Activated CD8-positive, alpha-beta memory T cell treated with anti-CD3 and anti-CD28 coated beads, Interleukin-2, amount 50 U/mL, for 1 hour (primary cell): ENCODE data around the gene PTPRN2.

ENCODE experiments used
- DNase-seq: peaks from one replicate; pipeline ENCODE4 v3.0.0-alpha.2; 2020; ENCODE audit errors: extremely low read depth

PTPRN2 gene

DNA sequence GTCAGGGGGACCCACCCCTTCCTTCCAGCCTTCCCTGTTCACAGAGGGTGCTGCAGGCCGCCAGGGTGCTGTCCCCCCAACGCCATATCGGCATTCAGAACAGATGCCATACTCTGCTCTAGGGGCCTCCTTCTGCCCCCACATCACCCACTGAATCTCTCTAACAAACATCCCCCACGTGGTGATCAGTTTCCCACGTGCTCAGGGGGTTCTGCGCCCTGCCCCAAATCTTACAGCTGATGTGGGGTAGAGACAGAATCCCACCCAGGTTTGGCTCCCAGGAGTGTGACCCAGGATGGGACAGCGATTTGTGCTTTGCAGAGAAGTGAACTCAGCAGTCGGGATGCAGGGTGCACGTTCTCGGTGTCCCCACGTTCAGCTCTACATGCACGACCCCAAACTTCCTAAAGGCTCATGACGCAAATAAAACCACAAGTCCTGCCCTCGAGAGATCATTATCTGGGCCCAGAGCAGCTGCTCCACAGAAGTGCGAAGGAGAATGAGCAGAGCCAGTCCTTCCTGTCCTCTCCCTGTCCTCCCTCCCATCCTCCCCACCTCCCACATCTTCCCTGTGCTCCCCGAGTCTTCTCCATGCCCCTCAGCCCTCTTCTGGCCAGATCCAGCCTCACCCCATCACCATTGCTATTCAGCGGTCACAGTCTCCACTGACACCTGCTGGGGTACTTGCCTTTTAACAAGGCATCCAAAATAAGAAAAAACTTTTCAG, 827.5 kb downstream of the PTPRN2 start:
- no peak for DNase-seq

DNA sequence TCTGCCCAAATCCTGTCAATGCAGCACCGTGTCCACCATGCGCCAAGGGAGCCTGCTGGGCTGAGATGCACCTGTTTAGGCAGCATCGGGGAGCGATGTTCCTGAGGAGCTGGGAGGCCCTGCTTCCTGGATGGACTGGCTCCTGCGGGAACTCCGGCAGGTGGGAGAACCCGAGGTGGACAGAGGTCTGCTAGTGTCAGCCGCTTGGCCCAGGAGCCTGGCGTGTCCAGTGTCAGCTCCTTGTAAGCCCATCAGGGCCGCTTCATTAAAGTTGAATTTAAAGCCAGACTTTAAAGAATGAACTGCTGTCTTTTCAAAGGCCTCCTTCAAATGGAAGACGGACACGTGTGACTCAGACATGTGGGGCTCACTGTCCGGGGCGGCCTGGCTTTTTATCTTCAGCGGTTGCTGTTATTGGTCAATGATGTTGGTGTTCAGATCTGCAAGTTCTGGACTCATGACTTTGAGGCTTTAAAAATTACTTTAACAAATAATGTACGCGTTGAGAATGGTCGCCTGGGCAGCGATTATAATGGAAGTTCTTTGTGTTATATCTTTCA, 828.3 kb downstream of the PTPRN2 start:
- DNase-seq, result no peak

DNA sequence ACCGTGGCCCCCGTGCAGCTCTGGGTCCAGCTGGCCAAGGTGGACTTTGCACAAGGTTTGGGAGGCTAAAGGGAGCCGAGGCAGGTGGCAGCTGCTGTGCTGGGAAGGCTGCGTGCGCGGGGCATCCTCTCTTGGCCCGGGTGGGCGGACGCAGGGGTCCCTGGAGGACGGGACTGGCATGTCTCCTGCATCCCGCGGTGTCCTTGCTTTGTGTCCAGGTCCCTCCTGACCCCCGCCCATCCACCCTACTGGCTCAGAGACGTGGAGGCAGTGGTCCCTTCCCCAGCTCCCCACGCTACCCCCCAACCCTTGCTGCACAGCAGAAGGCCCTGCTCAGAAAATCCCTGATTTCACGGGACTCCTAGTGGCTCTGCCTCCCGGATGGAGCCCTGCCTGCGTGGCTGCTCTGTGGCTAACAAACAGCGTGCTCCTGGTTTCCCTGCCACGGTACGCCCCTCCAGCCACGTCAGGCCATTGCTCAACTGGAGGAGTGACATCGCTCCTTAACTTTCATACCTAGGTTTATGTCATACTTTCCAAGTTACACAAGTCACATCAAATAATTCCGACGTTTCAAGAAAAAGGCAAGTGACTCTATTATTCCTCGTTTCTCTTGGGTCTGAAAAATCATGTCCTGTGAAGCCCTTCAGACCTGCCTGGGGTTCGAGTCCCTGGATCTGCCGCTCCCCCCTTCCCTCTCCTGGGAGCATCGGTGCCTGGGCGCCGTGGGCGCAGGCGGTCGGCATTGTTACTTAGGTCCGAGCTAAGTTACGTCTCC, 829.0 kb downstream of the PTPRN2 start:
- no peak for DNase-seq

DNA sequence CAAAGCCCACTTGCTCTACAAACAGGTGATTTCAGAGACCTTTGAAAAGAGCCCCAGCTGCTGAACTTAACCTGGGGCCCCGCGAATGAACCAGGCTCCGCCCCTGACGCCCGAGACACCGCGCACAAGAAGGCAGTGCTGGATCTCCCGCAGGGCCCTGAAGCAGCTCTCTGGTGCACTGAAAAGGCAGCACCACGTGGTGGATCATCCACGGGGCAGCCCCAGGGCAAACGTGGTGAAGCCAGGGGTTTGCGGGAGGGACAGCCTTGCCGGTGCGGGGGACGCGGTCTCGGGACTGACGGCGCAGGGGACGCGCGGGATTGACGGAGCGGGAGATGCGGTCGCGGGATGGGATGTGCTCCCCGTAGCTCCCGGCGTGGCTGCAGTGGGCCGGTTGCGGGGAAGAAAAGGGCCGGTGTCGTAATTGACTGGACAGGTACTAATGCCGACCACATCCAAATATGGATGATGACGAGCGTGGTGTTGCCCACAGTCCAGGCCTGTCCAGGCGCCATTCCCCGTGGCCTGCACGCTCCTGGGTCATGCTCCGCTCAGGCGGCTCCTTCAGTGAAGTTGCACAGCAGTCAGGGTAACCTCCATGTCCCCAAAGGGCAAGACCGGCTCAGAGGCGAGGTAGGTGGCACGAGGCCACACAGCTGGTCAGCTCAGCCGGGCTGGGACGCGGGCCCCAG, 829.7 kb downstream of the PTPRN2 start:
- no peak for DNase-seq

DNA sequence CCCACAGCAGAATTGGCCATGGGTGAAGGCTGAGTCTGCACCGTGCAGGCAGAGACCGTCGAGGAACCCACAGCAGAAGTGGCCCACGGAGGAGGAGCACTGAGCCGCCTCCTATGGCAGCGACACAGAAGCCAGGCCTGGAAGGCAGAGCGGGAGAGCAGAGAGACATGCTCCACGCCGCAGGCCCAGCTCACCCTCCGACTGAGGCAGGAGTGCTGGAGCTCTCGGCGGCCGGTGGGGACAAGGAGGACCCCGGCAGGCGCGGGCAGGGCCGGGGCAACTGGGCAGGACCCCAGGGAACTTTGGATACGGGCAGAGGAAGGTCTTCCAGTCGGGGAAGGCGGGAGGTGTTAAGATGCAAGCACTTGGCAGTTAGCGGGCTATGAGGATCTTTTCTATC, 830.4 kb downstream of the PTPRN2 start:
- DNase-seq, result no peak

DNA sequence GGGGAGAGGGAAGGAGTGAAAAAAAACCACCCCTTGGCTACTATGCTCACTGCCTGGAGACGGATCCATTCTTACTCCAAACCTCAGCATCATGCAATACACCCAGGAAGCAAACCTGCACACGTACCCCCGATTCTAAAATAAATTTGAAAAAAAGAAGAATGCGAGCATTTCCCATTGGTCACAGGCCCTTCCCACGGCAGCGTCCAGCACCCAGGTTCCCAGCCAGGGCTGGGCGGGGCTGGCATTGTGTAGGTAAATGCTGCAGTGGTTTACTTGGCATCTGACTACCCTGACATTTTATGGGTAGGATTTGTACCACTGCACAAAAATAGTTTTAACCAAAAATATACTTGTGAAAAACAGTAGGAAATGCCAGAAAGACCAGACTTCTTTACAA, 831.9 kb downstream of the PTPRN2 start:
- no peak for DNase-seq

DNA sequence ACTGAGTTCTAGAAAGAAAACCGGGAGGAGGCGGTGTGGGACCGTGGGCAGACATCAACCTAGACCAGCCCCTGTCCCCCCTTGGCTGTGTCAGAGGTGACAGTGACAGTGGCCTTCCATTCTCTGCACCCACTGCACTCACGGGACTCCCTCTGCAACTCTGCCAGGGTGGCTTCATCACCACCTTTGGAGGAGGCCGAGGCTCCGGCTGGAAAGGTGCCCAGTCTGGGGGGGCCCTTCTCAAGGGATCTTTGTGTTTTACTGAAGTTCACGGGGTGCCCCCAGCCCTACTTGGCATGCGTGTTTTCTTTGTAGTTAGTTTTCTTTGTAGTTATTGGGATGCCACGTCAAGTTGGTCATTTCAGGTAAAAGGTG, 833.2 kb downstream of the PTPRN2 start:
- DNase-seq, result no peak

DNA sequence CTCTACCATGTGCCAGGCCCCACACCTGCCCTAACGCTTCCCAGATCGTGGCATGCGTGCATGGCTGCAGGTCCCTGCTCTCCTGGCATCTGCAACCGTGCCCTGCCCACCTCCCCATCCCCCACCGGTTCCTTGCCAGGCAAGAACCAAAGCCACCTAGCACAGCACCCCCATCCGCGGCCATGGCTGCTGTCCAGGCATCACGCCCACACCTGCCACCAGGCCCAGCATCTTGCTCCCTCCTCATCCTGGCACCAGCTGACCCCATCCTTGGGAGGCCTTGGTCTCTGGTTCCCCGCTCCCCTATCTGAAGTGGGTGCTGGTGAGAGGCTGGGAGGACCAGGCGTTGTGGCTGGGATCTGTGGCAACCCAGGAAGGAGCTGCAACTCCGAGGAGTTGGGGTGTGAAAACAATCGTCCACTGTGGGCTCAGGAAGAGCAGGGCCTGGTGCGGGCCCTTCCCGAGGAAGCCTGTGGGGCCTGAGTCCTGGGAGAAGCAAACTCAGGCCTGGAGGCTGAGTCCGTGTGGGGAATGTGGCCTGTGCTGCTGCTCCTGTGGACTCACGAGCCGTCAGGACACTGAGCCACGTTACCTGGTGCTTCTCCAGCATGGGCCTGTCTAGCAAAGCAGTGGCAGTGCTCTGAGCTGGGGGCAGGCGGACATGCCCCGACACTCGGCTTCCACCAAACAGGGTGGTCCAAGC, 833.8 kb downstream of the PTPRN2 start:
- no peak for DNase-seq

DNA sequence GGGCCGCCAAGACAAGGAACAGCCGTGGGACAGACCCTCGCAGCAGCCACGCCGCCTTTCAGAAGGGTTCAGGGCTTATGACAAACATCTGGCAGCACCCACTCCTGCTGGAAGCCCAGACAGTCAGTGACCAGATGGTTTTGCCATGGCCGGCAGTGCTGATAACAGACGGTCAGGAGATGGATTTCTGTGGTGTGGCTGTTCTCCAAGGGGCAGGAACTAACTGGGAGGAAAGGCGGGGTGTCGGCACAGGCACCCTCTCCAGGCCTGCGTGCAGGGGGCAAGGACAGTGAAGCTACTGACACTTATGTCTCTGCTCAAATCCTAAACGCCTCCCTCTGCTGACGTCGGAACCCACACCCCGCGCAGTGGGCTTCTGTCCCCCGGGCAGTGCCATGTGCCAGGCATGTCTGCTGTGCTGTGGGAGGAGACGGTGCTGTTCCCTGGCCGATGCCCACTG, 834.8 kb downstream of the PTPRN2 start:
- DNase-seq, result no peak

DNA sequence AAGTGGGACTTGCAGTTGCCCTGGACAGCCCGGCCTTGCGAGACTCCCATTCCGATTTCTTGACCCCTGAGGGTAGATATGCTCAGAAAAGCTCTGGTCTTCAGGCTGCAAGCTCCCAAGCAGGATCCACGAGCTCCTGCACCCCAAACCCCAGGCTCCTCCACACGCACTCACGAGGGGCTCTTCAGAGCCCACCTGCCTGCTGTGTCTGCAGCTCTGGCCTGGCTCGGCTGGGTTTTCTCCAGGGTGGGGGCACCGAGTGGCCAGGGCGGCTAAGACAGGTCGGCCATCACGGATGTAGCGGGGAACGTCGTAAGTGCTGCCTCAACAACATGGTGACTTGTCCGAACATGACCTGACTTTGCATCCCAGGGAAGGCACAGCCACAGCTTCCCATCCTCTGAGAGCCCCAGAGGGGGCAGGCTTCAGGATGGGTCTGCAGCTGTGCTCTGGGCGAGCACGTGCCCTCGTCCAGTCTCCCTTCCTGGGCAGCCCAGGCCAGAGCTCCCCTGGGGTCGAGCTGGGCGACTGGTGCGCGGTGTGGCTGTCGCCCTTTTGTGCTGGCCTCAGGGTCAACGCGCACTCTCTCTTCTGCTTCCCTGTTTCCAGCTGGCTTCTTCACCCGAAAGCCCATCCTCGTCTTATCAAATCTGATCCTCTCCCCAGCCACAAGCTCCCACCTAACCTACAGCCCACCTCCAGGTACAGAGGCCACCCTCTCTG, 835.5 kb downstream of the PTPRN2 start:
- DNase-seq, result no peak

DNA sequence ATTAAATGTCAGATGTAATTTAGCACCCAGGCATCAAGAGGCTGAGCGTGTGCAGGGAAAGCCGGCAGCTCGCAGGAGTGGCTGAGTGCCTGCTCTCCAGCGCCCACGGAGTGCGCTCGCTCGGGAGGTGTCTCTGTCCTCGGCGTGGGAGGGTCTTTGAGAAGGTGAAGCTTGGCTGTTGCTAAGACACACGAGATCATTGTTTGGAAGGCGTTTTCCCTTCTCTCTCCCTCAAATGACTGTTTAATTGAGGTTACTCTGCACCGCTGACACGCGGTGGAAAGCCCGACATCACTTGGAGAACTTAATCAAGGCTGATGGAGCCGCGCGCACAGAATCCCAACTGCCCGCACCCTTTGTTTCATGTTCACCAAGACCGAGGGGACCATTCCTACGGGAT, 836.2 kb downstream of the PTPRN2 start:
- DNase-seq, result no peak

DNA sequence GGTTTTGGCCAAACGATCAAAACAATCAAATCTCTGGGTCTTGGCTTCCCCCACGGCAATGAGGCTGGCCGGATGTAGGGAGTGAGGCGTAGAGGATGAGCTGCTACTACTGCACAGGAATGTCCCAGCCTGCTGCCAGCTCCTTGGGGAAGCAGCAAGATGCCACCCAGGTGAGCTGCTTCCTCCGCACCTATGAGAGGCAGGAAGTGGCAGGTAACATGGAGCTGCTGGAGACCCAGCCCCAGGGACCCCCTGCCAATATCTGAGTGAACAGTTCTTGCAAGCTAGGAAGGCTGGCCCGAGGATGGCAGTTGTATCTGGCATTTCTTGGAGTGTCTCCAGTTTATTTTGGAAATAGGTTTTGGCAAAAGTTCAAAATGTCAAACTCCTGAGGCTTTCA, 837.3 kb downstream of the PTPRN2 start:
- DNase-seq, result no peak

DNA sequence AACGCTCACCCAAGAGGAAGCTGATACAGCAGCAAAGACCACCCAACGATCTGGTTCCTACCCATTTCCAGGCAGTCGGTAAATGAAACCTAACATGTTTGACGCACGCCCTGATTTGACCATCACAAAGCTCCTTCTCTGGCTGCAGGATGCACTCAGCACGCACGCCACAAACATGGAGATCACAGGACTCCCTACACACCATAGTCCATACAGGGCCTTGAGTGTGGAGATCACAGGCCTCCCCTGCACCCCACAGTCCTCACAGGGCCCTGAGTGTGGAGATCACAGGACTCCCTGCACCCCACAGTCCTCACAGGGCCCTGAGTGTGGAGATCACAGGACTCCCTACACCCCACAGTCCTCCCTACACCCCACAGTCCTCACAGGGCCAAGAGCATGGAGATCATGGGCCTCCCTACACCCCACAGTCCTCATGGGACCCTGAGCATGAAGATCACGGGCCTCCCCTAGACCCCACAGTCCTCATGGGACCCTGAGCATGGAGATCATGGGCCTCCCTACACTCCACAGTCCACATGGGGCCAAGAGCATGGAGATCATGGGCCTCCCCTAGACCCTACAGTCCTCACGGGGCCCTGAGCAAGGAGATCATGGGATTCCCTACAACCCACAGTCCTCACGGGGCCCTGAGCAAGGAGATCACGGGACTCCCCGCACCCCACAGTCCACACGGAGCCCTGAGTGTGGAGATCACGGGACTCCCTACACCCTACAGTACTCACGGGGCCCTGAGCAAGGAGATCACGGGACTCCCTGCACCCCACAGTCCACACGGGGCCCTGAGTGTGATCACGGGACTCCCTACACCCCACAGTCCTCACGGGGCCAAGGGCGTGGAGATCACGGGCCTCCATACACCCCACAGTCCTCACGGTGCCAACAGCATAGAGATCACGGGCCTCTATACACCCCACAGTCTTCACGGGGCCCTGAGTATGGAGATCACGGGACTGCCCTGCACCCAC, 841.6 kb downstream of the PTPRN2 start:
- no peak for DNase-seq

DNA sequence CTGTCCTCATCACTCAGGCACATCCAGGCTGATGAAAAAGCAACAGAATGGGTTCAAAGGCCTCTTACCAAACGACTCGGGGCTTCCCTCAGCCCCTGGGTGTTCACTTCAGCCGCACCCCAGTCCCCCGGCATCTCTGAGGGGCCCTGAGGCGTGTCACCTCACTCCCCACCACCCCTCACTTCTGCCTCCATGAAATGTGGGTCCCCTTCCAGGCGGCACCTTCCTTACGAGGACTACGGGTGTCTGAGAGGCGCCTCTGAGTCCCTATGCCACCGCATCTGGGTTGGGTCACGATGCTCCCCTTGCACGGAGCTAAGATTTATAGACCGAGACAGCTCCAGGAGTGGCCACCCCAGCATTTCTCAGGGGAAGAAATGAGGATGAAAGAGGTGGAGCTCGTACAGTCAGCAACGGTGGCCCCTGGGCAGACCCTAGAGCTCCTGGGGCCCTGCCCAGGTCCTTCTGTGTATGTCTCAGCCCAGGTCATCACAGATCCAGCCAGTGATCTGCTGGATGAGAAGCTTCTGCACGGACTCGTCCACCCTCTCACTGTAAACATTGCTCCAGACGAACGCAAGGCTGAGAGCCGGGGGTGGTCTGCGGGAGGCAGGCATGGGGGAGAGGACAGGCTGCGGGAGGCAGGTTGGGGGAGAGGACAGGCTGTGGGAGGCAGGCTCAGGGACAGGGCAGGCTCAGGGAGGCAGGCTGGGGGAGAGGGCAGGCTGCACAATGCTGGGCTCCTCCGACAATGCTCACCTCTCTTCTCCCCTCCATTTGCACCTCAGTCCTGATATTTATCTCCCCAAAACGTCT, 842.6 kb downstream of the PTPRN2 start:
- DNase-seq, result no peak

DNA sequence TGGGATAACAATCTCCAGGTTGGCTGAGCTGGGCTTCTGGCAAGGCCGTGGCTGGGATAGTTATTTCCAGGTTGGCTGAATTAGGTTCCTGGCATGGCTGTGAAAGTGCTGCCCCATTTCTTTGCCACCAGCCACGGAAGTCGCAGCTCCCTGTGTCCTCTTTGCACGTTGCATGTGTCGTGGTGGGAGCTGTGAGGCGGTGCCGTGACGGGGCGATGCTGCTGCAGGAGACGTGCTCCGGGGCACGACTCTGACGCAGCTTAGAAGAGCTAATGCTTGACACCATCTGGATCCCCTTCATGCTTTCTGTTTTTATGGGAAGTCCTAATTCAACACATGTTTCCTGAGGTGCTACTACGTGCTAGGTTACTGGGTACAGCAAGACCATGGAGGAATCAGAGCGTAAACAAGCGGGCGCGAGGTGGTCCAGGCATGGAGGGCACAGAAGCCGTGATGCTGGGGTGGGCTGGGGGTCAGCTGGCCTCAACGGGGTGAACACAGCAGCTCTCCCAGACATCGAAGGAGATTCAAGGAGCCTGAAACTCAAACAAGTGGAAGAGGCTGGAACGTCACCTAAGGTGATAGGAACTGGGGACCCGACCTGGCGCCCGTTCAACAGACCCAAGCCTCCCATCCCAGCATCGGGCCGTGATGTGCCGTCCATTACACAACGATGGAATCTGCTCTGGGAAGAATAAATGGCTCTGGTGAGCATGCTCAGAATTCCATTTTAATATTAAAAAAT, 843.7 kb downstream of the PTPRN2 start:
- no peak for DNase-seq

DNA sequence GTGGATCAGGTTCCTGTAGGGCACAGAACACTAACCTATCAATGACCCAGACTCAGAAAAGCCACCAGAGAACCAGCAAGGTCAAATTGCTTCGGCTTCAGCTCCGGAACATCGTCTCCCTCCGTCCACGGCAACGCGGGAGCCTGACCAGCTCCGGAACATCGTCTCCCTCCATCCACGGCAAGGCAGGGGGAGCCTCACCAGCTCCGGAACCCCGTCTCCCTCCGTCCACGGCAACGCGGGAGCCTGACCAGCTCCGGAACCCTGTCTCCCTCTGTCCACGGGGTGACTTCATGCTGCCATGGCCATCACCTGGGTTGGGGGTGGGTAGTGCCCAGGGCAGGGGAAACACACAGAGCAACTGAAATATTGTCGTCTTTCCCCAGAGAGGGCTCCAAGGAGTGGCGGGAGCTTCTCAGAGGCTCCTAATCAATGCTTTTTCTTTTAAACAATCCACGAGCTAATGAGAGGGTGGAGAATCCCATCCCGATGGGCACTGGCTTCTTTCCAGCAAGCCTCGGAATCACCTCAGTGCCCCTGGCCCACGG, 847.3 kb downstream of the PTPRN2 start:
- DNase-seq, result no peak

DNA sequence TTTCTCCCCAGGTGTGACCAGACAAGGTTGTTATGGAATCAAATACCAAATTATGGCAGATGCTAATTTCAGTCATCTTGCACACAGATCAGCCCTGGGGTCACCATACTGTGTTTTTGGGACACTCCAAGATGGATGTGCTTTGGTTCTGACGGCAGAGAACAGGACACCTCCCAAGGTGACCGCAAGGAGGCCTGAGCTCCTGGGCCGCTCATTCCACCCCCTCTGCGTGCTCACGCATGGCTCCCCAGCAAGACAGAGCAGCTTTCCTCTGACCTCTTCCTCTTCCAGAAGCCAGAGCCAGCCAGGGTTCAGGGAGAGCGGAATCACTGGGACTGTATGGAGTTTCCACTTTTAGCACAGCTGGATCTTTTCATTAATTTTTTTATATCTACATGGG, 848.0 kb downstream of the PTPRN2 start:
- no peak for DNase-seq

DNA sequence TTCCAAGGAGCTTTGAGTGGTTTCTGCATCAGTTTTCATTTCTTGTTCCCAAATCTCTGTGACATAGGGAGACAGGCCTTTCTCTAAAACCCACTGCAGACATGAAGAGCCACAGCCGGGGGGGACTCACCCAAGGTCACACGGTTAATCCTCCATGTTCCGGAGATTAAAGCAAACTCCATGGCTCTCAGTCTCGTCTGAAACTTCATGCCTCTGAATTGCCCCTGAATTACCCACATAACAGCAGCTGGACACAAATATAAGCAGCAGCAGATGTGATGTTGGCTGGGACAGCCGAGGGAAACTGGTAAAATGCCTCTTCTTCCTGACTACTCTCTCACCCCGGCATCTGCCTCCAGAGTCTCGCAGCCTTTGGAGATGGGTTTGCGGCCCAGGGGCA, 848.6 kb downstream of the PTPRN2 start:
- DNase-seq, result no peak
